Esophagus muscularis mucosa (tissue), 4 donors: ENCODE measurements around the gene METAP2. TPM values are rescaled to one million over a fixed set of nuclear protein-coding genes. Genes with fewer than 3 reads are reported as not detected.

Experiments used
- DNase-seq: peaks from one replicate; pipeline ENCODE4 v3.0.0-alpha.2; 2017; ENCODE audit errors: extremely low spot score
- H3K27ac ChIP-seq, 4 donors: fragments of 200-600 bp; sonication (generic); replicated peaks in 1 of 4; 1 replicate in 3 of 4; 2 replicates in 1 of 4; pipeline ENCODE4 v1.5.1; 2016 to 2019; ENCODE audit warnings: mild to moderate bottlenecking in 1 of 4
- H3K27me3 ChIP-seq, 4 donors: fragments of 200-600 bp; sonication (generic); one replicate each; pipeline versions ENCODE4 v1.5.1 to v1.6.0; 2016 to 2019
- H3K36me3 ChIP-seq, 4 donors: fragments of 200-600 bp; sonication (generic); one replicate each; pipeline ENCODE4 v1.5.1; 2016 to 2019
- H3K4me1 ChIP-seq, 4 donors: fragments of 200-600 bp; sonication (generic); one replicate each; pipeline ENCODE4 v1.5.1; 2016 to 2019
- H3K4me3 ChIP-seq, 4 donors: fragments of 200-600 bp; sonication (generic); 1 replicate in 2 of 4; 2 replicates in 2 of 4; pipeline ENCODE4 v1.5.1; 2016 to 2019; ENCODE audit warnings: mild to moderate bottlenecking in 4 of 4, moderate library complexity in 1 of 4
- H3K9me3 ChIP-seq, 4 donors: fragments of 200-600 bp; sonication (generic); 1 replicate in 3 of 4; 2 replicates in 1 of 4; pipeline ENCODE4 v1.5.1; 2016 to 2019
- CTCF ChIP-seq, 3 experiments: fragments of 200-600 bp in 2 of 3; fragments of 450-650 bp in 1 of 3; sonication (generic) in 2 of 3; IDR thresholded peaks; one replicate each; pipeline ENCODE4 v1.5.1; 2017 to 2019; ENCODE audit warnings: antibody characterized with exemption in 3 of 3, mild to moderate bottlenecking in 2 of 3, moderate library complexity in 1 of 3
- EP300 ChIP-seq: sonication (generic); formaldehyde crosslinking; IDR thresholded peaks from one replicate; pipeline ENCODE4 v1.6.1; 2017; ENCODE audit warnings: antibody characterized with exemption
- POLR2A ChIP-seq: fragments of 450-650 bp; IDR thresholded peaks from one replicate; pipeline ENCODE4 v1.6.1; 2017; ENCODE audit warnings: antibody characterized with exemption, moderate library complexity, mild to moderate bottlenecking, low read depth
- POLR2AphosphoS5 ChIP-seq, 2 donors: sonication (generic); formaldehyde crosslinking; IDR thresholded peaks; one replicate each; pipeline ENCODE4 v1.6.1; 2017; ENCODE audit warnings: antibody characterized with exemption in 2 of 2
- WGBS: methylation state at CpG from one replicate; pipeline ENCODE4 v1.1.5; 2018; 5-methylcytosine and 5-hydroxymethylcytosine counted together
- intact Hi-C: fragments of 100-400 bp; cut with DNase I; formaldehyde crosslinking; loops from one replicate; pipeline ENCODE4 v1.15.1; 2023
- total RNA-seq, 4 donors: library from RNA; depleted of rRNA; stranded (reverse); fragments of >200 nt; gene quantifications; one replicate each; pipeline versions ENCODE4 v1.1.0 to v1.2.1, GENCODE V29; 2016

Gene METAP2
- total RNA-seq, 4 donors from 2014 or later, result 52.6 to 76.2 (median 69.7) TPM

- TF ChIP-seq CTCF (IDR thresholded peaks at IDR 0.05), result no peak
- no peak for TF ChIP-seq POLR2AphosphoS5 (IDR thresholded peaks at IDR 0.05)
- no peak for TF ChIP-seq POLR2A
- TF ChIP-seq EP300, result no peak
- under 1% methylated on average over 17 of the region's 23 CpGs for WGBS
- peaks cover 5 to 25% (median 17%) of the 10 kb centered on the region in 4 donors for H3K36me3 ChIP-seq
- H3K27ac ChIP-seq, result peak overlapping the region; percentile 85 to 96 (median 92)
- H3K9me3 ChIP-seq, result no peaks in the 10 kb centered on the region
- peak overlapping the region; percentile 66 to 92 (median 86) for H3K4me3 ChIP-seq
- DNase-seq, result no peak
- intact Hi-C loops, result loop anchor here (5.0 kb wide), 1 partner anchor 86 kb away; no protein-coding TSS in a partner anchor
- H3K4me1 ChIP-seq, result peaks cover 17 to 46% (median 40%) of the 10 kb centered on the region in 4 donors
- H3K27me3 ChIP-seq, result no peaks in the 10 kb centered on the region
These were observed 595 bp upstream of the METAP2 start for GRCh38 chr12:95473231-95473883.

DNA sequence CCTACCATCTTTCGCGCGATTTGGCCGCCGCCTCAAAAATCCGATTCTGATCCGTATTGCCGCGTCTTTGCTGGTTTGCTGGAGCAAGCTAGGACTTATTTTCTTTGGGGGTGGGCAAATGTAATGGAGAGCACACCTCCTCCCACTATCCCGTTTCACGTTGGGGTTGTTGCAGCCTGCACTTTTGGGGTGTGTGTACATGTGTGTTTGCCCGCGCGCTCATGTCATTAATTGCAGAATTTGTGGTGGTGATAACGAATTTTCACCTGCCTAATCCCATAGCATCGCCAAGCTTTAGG, 657 bp downstream of the METAP2 start:
- Histone ChIP-seq H3K27ac (peak overlapping the region; percentile 85 to 96 (median 92)), H3K4me1 (peaks cover 17 to 58% (median 52%) of the 10 kb centered on the region in 4 donors)
- intact Hi-C loops, result loop anchor here (5.0 kb wide), 1 partner anchor 87 kb away; no protein-coding TSS in a partner anchor

DNA sequence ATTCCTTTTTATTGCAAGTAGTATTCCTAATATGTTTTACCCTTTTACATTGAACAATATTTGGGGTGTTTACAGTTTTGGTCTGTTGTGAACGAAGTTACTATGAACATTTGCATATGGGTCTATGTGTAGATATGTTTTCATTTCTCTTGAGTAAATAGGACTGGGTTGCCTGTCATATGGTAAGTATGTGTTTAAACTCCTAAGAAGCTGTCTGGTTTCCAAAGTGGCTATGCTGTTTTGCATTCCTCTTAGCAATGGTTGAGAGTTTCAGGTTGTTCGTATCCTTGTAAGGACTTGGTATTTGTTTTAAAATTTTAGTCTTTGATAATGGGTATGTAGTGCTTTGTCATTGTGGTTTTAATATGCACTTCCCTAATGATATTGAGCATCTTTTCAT, 6.3 kb downstream of the METAP2 start:
- DNase-seq, result no peak
- Histone ChIP-seq H3K36me3 (peaks cover 5 to 50% (median 29%) of the 10 kb centered on the region in 4 donors), H3K27ac (peak overlapping the region in 3 of 4 donors; percentile 2 to 22 (median 6)), H3K27me3 (no peaks in the 10 kb centered on the region), H3K4me1 (peaks cover 28 to 83% (median 74%) of the 10 kb centered on the region in 4 donors), H3K4me3 (no peak overlapping the region), H3K9me3 (no peaks in the 10 kb centered on the region)
- intact Hi-C loops, result no loop called here
- 65% methylated on average over 2 of the region's 2 CpGs for WGBS
- TF ChIP-seq POLR2A (no peak), CTCF (IDR thresholded peaks at IDR 0.05) (no peak), EP300 (no peak), POLR2AphosphoS5 (IDR thresholded peaks at IDR 0.05) (no peak)

More for the DNA sequence above, 657 bp downstream of the METAP2 start:
- no peaks in the 10 kb centered on the region for H3K9me3 ChIP-seq
- no peak for DNase-seq
- peaks cover 5 to 37% (median 22%) of the 10 kb centered on the region in 4 donors for H3K36me3 ChIP-seq
- H3K27me3 ChIP-seq, result no peaks in the 10 kb centered on the region
- TF ChIP-seq POLR2AphosphoS5 (IDR thresholded peaks at IDR 0.05) (no peak), EP300 (no peak), CTCF (IDR thresholded peaks at IDR 0.05) (no peak), POLR2A (no peak)
- H3K4me3 ChIP-seq, result peak overlapping the region; percentile 66 to 92 (median 86)
- WGBS, result 0% methylated on average over 16 of the region's 16 CpGs

GRCh38 chr12:95481072-95481471, 7.1 kb downstream of the METAP2 start:
- 66% methylated on average over 3 of the region's 3 CpGs for WGBS
- Histone ChIP-seq H3K4me1 (peaks cover 19 to 75% (median 66%) of the 10 kb centered on the region in 4 donors), H3K36me3 (peaks cover 5 to 55% (median 28%) of the 10 kb centered on the region in 4 donors), H3K27me3 (no peaks in the 10 kb centered on the region), H3K9me3 (no peaks in the 10 kb centered on the region), H3K27ac (peak overlapping the region in 3 of 4 donors; percentile 2 to 22 (median 22)), H3K4me3 (no peak overlapping the region)
- no peak for TF ChIP-seq EP300
- TF ChIP-seq CTCF (IDR thresholded peaks at IDR 0.05), result peak in 1 of 3 experiments; percentile 16
- no peak for TF ChIP-seq POLR2AphosphoS5 (IDR thresholded peaks at IDR 0.05)
- no peak for TF ChIP-seq POLR2A
- no peak for DNase-seq
- intact Hi-C loops, result no loop called here
